ENCODE measurements around the gene ITIH1.

DNA sequence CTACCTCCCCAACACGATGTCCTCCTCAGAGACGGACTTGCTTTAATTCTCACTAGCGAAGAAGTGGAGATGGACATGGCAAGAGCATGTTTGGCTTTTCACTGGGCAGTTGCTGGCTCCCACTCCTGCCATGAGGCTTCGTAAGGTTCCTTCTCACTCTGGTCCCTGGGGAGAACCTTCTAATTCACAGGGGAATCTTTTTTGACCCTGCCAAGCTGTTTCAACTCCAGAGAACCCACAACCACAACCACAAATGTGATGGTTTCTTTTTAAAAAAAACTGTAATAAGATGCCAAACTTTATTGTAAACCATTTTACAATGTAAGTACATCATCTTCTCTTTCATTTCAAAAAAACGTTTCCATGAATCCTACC lies 59.1 kb downstream of the ITIH1 start:
- no peak for TF ChIP-seq EZH2phosphoT487 (IDR thresholded peaks at IDR 0.05)
- TF ChIP-seq, protein P1, sequence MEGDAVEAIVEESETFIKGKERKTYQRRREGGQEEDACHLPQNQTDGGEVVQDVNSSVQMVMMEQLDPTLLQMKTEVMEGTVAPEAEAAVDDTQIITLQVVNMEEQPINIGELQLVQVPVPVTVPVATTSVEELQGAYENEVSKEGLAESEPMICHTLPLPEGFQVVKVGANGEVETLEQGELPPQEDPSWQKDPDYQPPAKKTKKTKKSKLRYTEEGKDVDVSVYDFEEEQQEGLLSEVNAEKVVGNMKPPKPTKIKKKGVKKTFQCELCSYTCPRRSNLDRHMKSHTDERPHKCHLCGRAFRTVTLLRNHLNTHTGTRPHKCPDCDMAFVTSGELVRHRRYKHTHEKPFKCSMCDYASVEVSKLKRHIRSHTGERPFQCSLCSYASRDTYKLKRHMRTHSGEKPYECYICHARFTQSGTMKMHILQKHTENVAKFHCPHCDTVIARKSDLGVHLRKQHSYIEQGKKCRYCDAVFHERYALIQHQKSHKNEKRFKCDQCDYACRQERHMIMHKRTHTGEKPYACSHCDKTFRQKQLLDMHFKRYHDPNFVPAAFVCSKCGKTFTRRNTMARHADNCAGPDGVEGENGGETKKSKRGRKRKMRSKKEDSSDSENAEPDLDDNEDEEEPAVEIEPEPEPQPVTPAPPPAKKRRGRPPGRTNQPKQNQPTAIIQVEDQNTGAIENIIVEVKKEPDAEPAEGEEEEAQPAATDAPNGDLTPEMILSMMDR (IDR thresholded peaks at IDR 0.05) = no peak

Data from neural progenitor cell (in vitro differentiated cells).